OCI-LY1 (cell line): Measurements from ENCODE around the gene HLF.

Source experiments
- H2AFZ ChIP-seq: fragments of 200-600 bp; sonication (generic), shearing (Covaris generic); 2 replicates; pipeline ENCODE4 v1.6.0; 2014; ENCODE audit warnings: antibody characterized with exemption, mild to moderate bottlenecking, low read length
- H3F3A ChIP-seq: fragments of 200-600 bp; sonication (generic), shearing (Covaris generic); 2 replicates; pipeline ENCODE4 v1.6.0; 2014; ENCODE audit warnings: mild to moderate bottlenecking, antibody characterized with exemption, low read length, moderate library complexity; ENCODE audit not compliant: insufficient read depth
- H3K27ac ChIP-seq: fragments of 200-600 bp; sonication (generic); 2 replicates; pipeline ENCODE4 v1.5.1; 2014; ENCODE audit warnings: low read length, mixed run types, mild to moderate bottlenecking, low read depth; ENCODE audit not compliant: poor library complexity, severe bottlenecking
- H3K27me3 ChIP-seq: fragments of 200-600 bp; sonication (generic); 2 replicates; pipeline ENCODE4 v1.6.0; 2014; ENCODE audit warnings: antibody characterized with exemption, mild to moderate bottlenecking, low read length, moderate library complexity; ENCODE audit not compliant: insufficient read depth
- H3K36me3 ChIP-seq: fragments of 200-600 bp; sonication (generic); 2 replicates; pipeline ENCODE4 v1.6.1; 2014; ENCODE audit warnings: mild to moderate bottlenecking, antibody characterized with exemption, low read length, moderate library complexity, mixed read lengths; ENCODE audit not compliant: insufficient read depth
- H3K4me1 ChIP-seq: fragments of 200-600 bp; sonication (generic); 2 replicates; pipeline ENCODE4 v1.5.1; 2014; ENCODE audit warnings: mild to moderate bottlenecking, low read length, moderate library complexity; ENCODE audit not compliant: insufficient read depth, severe bottlenecking
- H3K4me2 ChIP-seq: fragments of 200-600 bp; sonication (generic), shearing (Covaris generic); 2 replicates; pipeline ENCODE4 v1.6.1; 2014; ENCODE audit warnings: low read length
- H3K4me3 ChIP-seq: fragments of 200-600 bp; sonication (generic); 2 replicates; pipeline ENCODE4 v1.5.1; 2014; ENCODE audit warnings: low read length, low read depth, mild to moderate bottlenecking, mixed read lengths; ENCODE audit not compliant: poor library complexity, severe bottlenecking
- H3K79me2 ChIP-seq: fragments of 200-600 bp; shearing (Covaris generic); 2 replicates; pipeline ENCODE4 v1.6.1; 2016; ENCODE audit warnings: mixed run types, low read length, mixed read lengths; ENCODE audit not compliant: insufficient read depth
- H3K9ac ChIP-seq: fragments of 200-600 bp; sonication (generic), shearing (Covaris generic); 2 replicates; pipeline ENCODE4 v1.6.1; 2014; ENCODE audit warnings: mild to moderate bottlenecking, low read length, mixed read lengths
- H3K9me2 ChIP-seq: fragments of 200-600 bp; sonication (generic), shearing (Covaris generic); 2 replicates; pipeline ENCODE4 v1.6.1; 2014; ENCODE audit warnings: low read depth, mild to moderate bottlenecking, low read length, mixed read lengths
- H3K9me3 ChIP-seq: fragments of 200-600 bp; shearing (Covaris generic); 2 replicates; pipeline ENCODE4 v1.6.1; 2014; ENCODE audit warnings: low read length, mixed read lengths
- H4K20me1 ChIP-seq: fragments of 200-600 bp; sonication (generic), shearing (Covaris generic); 2 replicates; pipeline ENCODE4 v1.6.0; 2016; ENCODE audit warnings: mild to moderate bottlenecking, low read length; ENCODE audit not compliant: insufficient read depth
- EZH2 ChIP-seq: fragments of 200-600 bp; sonication (generic), shearing (Covaris generic); IDR thresholded peaks from 2 replicates; pipeline ENCODE4 v1.8.0; 2017; ENCODE audit warnings: borderline replicate concordance, mixed run types, mild to moderate bottlenecking, antibody characterized with exemption, low read length, moderate library complexity, mixed read lengths
- TF ChIP-seq, protein P1 (sequence below): fragments of 200-600 bp; sonication (generic), shearing (Covaris generic); IDR thresholded peaks from 2 replicates; pipeline ENCODE4 v1.5.1; 2017; ENCODE audit warnings: mild to moderate bottlenecking, antibody characterized with exemption, low read length, moderate library complexity, mixed read lengths

Gene HLF

DNA sequence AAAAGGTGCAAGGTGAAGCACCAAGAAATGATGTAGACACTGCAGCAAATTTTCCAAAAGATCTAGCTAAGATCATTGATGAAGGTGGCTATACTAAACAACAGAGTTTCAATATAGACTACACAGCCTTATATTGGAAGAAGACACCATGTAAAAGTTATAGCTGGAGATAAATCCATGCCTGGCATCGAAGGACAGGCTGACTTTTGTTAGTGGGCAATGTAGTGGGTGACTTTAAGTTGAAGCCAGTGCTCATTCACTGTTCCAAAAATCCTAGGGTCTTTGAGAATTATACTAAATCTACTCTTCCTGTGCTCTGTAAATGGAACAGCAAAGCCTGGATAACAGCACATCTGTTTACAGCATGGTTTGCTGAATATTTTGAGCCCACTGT lies 26.4 kb downstream of the HLF start:
- H3K36me3 ChIP-seq = no peaks in the 10 kb centered on the region
- no peak for TF ChIP-seq EZH2
- TF ChIP-seq, protein P1, sequence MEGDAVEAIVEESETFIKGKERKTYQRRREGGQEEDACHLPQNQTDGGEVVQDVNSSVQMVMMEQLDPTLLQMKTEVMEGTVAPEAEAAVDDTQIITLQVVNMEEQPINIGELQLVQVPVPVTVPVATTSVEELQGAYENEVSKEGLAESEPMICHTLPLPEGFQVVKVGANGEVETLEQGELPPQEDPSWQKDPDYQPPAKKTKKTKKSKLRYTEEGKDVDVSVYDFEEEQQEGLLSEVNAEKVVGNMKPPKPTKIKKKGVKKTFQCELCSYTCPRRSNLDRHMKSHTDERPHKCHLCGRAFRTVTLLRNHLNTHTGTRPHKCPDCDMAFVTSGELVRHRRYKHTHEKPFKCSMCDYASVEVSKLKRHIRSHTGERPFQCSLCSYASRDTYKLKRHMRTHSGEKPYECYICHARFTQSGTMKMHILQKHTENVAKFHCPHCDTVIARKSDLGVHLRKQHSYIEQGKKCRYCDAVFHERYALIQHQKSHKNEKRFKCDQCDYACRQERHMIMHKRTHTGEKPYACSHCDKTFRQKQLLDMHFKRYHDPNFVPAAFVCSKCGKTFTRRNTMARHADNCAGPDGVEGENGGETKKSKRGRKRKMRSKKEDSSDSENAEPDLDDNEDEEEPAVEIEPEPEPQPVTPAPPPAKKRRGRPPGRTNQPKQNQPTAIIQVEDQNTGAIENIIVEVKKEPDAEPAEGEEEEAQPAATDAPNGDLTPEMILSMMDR = no peak
- no peaks in the 10 kb centered on the region for H3K79me2 ChIP-seq

DNA sequence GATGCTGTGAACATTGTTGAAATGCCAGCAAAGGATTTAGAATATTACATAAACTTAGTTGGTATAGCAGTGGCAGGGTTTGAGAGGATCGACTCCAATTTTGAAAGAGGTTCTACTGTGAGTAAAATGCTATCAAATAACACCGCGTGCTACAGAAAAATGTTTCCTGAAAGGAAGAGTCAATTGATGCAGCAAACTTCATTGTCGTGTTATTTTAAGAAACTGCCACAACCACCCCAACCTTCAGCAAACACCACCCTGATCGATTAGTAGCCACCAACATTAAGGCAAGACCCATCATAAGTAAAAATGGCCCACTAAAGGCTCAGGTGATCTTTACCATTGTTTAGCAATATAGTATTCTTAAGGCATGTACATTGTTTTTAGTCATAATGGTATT lies 27.3 kb downstream of the HLF start:
- H3F3A ChIP-seq = no peaks in the 10 kb centered on the region
- no peak overlapping the region for H3K27ac ChIP-seq
- H3K9me2 ChIP-seq = no peaks in the 10 kb centered on the region
- H3K9me3 ChIP-seq = no peaks in the 10 kb centered on the region
- H2AFZ ChIP-seq = no peak overlapping the region
- no peak overlapping the region for H3K4me2 ChIP-seq
- no peaks in the 10 kb centered on the region for H3K4me1 ChIP-seq
- no peak overlapping the region for H3K4me3 ChIP-seq
- no peaks in the 10 kb centered on the region for H3K36me3 ChIP-seq
- no peak overlapping the region for H3K9ac ChIP-seq
- no peak for TF ChIP-seq EZH2
- TF ChIP-seq, protein P1 = no peak
- 0 out of 2 replicates have a peak, but pooled peaks cover 3% of the 10 kb centered on the region for H3K27me3 ChIP-seq
- no peaks in the 10 kb centered on the region for H4K20me1 ChIP-seq
- H3K79me2 ChIP-seq = no peaks in the 10 kb centered on the region

More for the DNA sequence above, 26.4 kb downstream of the HLF start:
- H2AFZ ChIP-seq = no peak overlapping the region
- H3K9ac ChIP-seq = no peak overlapping the region
- no peaks in the 10 kb centered on the region for H3K4me1 ChIP-seq
- H3K27me3 ChIP-seq = 0 out of 2 replicates have a peak, but pooled peaks cover 3% of the 10 kb centered on the region
- no peaks in the 10 kb centered on the region for H3K9me2 ChIP-seq
- no peak overlapping the region for H3K4me2 ChIP-seq
- H4K20me1 ChIP-seq = no peaks in the 10 kb centered on the region
- no peaks in the 10 kb centered on the region for H3K9me3 ChIP-seq
- no peak overlapping the region for H3K27ac ChIP-seq
- H3K4me3 ChIP-seq = no peak overlapping the region
- no peaks in the 10 kb centered on the region for H3F3A ChIP-seq

DNA sequence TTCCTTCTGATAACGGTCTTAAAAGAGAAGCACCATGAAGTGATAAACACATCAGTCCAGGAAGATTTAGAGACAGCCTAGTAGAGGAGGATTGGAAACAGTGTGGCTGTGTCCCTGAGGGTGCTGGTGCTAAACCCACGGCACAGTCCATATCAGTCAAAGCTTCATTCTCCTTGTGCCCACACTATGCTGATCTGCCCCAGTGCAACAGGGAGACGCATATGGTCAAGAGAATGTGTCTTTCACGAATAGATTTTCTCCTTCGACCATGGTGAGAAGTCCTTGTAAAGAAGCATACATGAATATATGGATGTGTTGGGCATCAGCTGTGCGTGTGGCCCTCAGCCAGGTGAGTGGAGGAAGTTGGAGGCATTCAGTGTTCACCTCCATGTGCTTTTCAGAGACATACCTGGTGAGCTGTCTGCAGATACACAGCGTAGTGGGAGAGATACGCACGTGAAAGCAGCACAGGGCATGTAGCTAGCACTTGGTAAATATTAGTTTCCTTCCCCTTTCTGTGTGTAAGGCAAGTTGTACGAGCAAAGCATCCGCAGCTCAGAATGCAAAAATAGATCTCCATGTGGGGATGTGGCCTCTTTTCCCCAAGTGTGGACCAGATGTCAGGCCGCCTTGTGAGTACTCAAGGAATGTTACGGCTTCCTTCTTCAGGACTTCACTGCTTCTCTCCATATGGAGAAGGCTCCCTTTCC lies 29.4 kb downstream of the HLF start:
- no peak overlapping the region for H3K4me2 ChIP-seq
- no peaks in the 10 kb centered on the region for H3F3A ChIP-seq
- no peaks in the 10 kb centered on the region for H4K20me1 ChIP-seq
- H3K9me2 ChIP-seq = no peaks in the 10 kb centered on the region
- no peak overlapping the region for H3K27ac ChIP-seq
- H3K4me1 ChIP-seq = no peaks in the 10 kb centered on the region
- no peaks in the 10 kb centered on the region for H3K9me3 ChIP-seq
- no peak overlapping the region for H3K9ac ChIP-seq
- no peak overlapping the region for H3K4me3 ChIP-seq
- H2AFZ ChIP-seq = no peak overlapping the region
- H3K27me3 ChIP-seq = 0 out of 2 replicates have a peak, but pooled peaks cover 3% of the 10 kb centered on the region
- TF ChIP-seq, protein P1 = no peak
- no peak for TF ChIP-seq EZH2
- H3K36me3 ChIP-seq = no peaks in the 10 kb centered on the region
- no peaks in the 10 kb centered on the region for H3K79me2 ChIP-seq
